ENCODE results near the gene CLCN1. TPM values are rescaled to one million over a fixed set of nuclear protein-coding genes. Genes with fewer than 3 reads are reported as not detected.
"Not testable (repeated sequence)": the region's sequence is repeated elsewhere in the genome, so short reads cannot be mapped to it uniquely, and the experiment has no call there.

CLCN1 gene
- total RNA-seq, 1 donor from 2014 or later = not detected

- Mint-ChIP-seq H3K4me1 (peaks cover 41% of the 10 kb centered on the region), H3K9me3 (peaks cover 9% of the 10 kb centered on the region)
Measured at GRCh38 chr7:143287935-143288826, 27.7 kb upstream of the CLCN1 start, which contains the start of gene CASP2. TSS of gene CASP2 (plus strand) at chr7:143288351. CDS start at chr7:143288456, 105 bp downstream.

GRCh38 chr7:143288836-143289235, 27.1 kb upstream of the CLCN1 start:
- no peaks in the 10 kb centered on the region for H3F3A ChIP-seq (ENCODE audit: low read depth)
- peaks cover 12% of the 10 kb centered on the region for H3K27me3 ChIP-seq
- H3K4me1 ChIP-seq = peaks cover 18% of the 10 kb centered on the region
- peaks cover 6% of the 10 kb centered on the region for H3K36me3 ChIP-seq
- peaks cover 2% of the 10 kb centered on the region for H3K27me3 Mint-ChIP-seq (ENCODE audit: insufficient read depth, low read depth)
- peak overlapping the region; percentile 98 for H3K27ac Mint-ChIP-seq
- peaks cover 21% of the 10 kb centered on the region for H3K36me3 Mint-ChIP-seq
- H2AFZ ChIP-seq (replicated peaks) = peak overlapping the region; percentile 53
- peak overlapping the region; percentile 87 for H3K4me2 ChIP-seq
- H4K20me1 ChIP-seq (ENCODE audit: low read depth) = peaks cover 24% of the 10 kb centered on the region
- peaks cover 41% of the 10 kb centered on the region for H3K4me1 Mint-ChIP-seq
- peaks cover 9% of the 10 kb centered on the region for H3K9me3 Mint-ChIP-seq
- H3K9me3 ChIP-seq (ENCODE audit: low read depth) = peaks cover 6% of the 10 kb centered on the region
- DNase-seq (ENCODE audit: low spot score) = peak; percentile 16
- peaks cover 50% of the 10 kb centered on the region for H3K79me2 ChIP-seq (ENCODE audit: low read depth)
- peak overlapping the region; percentile 73 for H3K4me3 ChIP-seq
- no peak overlapping the region for H3K27ac ChIP-seq
- peak overlapping the region; percentile 88 for H3K9ac ChIP-seq
- TF ChIP-seq EZH2phosphoT487 (IDR thresholded peaks at IDR 0.05) = no peak
- TF ChIP-seq EZH2 (IDR thresholded peaks at IDR 0.05) = no peak
- TF ChIP-seq CTCF (IDR thresholded peaks at IDR 0.05) = no peak
- H3K4me3 Mint-ChIP-seq = peak overlapping the region; percentile 97

More at GRCh38 chr7:143287935-143288826, 27.7 kb upstream of the CLCN1 start, which contains the start of gene CASP2:
- Mint-ChIP-seq H3K4me3 (peak within 1 kb of the TSS; percentile 97), H3K27me3 (ENCODE audit: insufficient read depth, low read depth) (peaks cover 2% of the 10 kb centered on the region), H3K27ac (peak within 1 kb of the TSS; percentile 98), H3K36me3 (peaks cover 18% of the 10 kb centered on the region)
- Histone ChIP-seq H2AFZ (replicated peaks) (peak within 1 kb of the TSS; percentile 53), H3K79me2 (ENCODE audit: low read depth) (peaks cover 49% of the 10 kb centered on the region), H3K27ac (peak within 1 kb of the TSS; percentile 57), H3K9ac (peak within 1 kb of the TSS; percentile 88), H3F3A (ENCODE audit: low read depth) (no peaks in the 10 kb centered on the region), H3K4me1 (peaks cover 18% of the 10 kb centered on the region), H3K27me3 (peaks cover 12% of the 10 kb centered on the region), H3K9me3 (ENCODE audit: low read depth) (peaks cover 6% of the 10 kb centered on the region), H3K4me2 (peak within 1 kb of the TSS; percentile 87), H3K36me3 (peaks cover 6% of the 10 kb centered on the region), H4K20me1 (ENCODE audit: low read depth) (peaks cover 24% of the 10 kb centered on the region), H3K4me3 (peak within 1 kb of the TSS; percentile 73)
- peak; percentile 98 for DNase-seq (ENCODE audit: low spot score)
- no peak for TF ChIP-seq EZH2 (IDR thresholded peaks at IDR 0.05)
- TF ChIP-seq EZH2phosphoT487 (IDR thresholded peaks at IDR 0.05) = no peak
- peak; percentile 40 for TF ChIP-seq CTCF (IDR thresholded peaks at IDR 0.05)

- peaks cover 18% of the 10 kb centered on the region for H3K4me1 ChIP-seq
- peaks cover 27% of the 10 kb centered on the region for H3K36me3 Mint-ChIP-seq
- H3F3A ChIP-seq (ENCODE audit: low read depth) = no peaks in the 10 kb centered on the region
- H3K4me3 Mint-ChIP-seq = peak overlapping the region; percentile 97
- peaks cover 24% of the 10 kb centered on the region for H4K20me1 ChIP-seq (ENCODE audit: low read depth)
- peak overlapping the region; percentile 87 for H3K4me2 ChIP-seq
- peaks cover 9% of the 10 kb centered on the region for H3K9me3 Mint-ChIP-seq
- TF ChIP-seq EZH2phosphoT487 (IDR thresholded peaks at IDR 0.05) (no peak), CTCF (IDR thresholded peaks at IDR 0.05) (no peak), EZH2 (IDR thresholded peaks at IDR 0.05) (no peak)
- DNase-seq (ENCODE audit: low spot score) = no peak
- peaks cover 10% of the 10 kb centered on the region for H3K36me3 ChIP-seq
- H3K4me3 ChIP-seq = peak overlapping the region; percentile 73
- peaks cover 50% of the 10 kb centered on the region for H3K79me2 ChIP-seq (ENCODE audit: low read depth)
- H3K9me3 ChIP-seq (ENCODE audit: low read depth) = peaks cover 6% of the 10 kb centered on the region
- no peak overlapping the region for H3K27ac ChIP-seq
- H2AFZ ChIP-seq (replicated peaks) = no peak overlapping the region
- peaks cover 12% of the 10 kb centered on the region for H3K27me3 ChIP-seq
- H3K9ac ChIP-seq = peak overlapping the region; percentile 88
- H3K4me1 Mint-ChIP-seq = peaks cover 35% of the 10 kb centered on the region
- H3K27me3 Mint-ChIP-seq (ENCODE audit: insufficient read depth, low read depth) = peaks cover 2% of the 10 kb centered on the region
- peak overlapping the region; percentile 98 for H3K27ac Mint-ChIP-seq
Measured at GRCh38 chr7:143289421-143289820, 26.5 kb upstream of the CLCN1 start.

GRCh38 chr7:143289888-143290287, 26.0 kb upstream of the CLCN1 start:
- Histone ChIP-seq H3K27me3 (peaks cover 12% of the 10 kb centered on the region), H3K9ac (peak overlapping the region; percentile 88), H3K4me2 (peak overlapping the region; percentile 87), H3K79me2 (ENCODE audit: low read depth) (peaks cover 50% of the 10 kb centered on the region), H4K20me1 (ENCODE audit: low read depth) (peaks cover 24% of the 10 kb centered on the region), H3K4me1 (peaks cover 18% of the 10 kb centered on the region), H3K36me3 (peaks cover 10% of the 10 kb centered on the region), H3K4me3 (peak overlapping the region; percentile 73)
- DNase-seq (ENCODE audit: low spot score); H3K9me3 ChIP-seq (ENCODE audit: low read depth); H2AFZ ChIP-seq (replicated peaks); H3K9me3 Mint-ChIP-seq; H3K27ac ChIP-seq; H3F3A ChIP-seq (ENCODE audit: low read depth); H3K27me3 Mint-ChIP-seq (ENCODE audit: insufficient read depth, low read depth): not testable (repeated sequence)
- Mint-ChIP-seq H3K36me3 (peaks cover 31% of the 10 kb centered on the region), H3K4me3 (peak overlapping the region; percentile 97), H3K27ac (peak overlapping the region; percentile 5), H3K4me1 (peaks cover 31% of the 10 kb centered on the region)
